ENCODE data around the gene PRPF38B. TPM values are rescaled to one million over a fixed set of nuclear protein-coding genes. Genes with fewer than 3 reads are reported as not detected.

PRPF38B gene
- total and polyA plus RNA-seq, 9 of the 15 experiments (the other 6 are each of a cell fraction or from before 2014, with no cell fraction given): 25.3 to 85.5 (median 66.4) TPM

DNA sequence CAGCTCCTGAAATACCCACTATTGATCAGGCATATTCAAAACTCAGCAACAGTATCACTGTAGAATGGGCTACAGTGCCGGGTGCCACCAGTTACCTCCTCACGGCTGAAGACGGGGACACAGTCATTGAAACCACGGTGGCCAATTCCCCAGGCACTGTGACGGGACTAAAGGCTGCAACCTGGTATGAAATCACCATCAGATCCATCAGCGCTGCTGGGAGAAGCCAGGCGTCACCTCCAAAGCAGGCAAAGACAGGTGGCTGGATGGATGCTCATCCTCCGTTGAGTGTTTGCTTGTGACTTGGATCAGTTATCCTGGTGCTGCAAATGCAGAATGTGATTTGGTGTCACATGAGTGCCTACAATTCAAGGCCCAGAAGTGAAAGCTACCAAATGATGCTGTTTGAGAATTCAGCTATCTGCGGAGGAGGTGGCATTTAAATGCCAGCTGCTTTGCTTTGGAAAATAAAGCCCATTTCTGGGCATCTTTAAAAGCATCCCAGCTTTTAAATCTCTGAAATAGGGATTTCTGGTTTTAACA lies 25.7 kb downstream of the PRPF38B start (continued):
- TF ChIP-seq, protein P1, sequence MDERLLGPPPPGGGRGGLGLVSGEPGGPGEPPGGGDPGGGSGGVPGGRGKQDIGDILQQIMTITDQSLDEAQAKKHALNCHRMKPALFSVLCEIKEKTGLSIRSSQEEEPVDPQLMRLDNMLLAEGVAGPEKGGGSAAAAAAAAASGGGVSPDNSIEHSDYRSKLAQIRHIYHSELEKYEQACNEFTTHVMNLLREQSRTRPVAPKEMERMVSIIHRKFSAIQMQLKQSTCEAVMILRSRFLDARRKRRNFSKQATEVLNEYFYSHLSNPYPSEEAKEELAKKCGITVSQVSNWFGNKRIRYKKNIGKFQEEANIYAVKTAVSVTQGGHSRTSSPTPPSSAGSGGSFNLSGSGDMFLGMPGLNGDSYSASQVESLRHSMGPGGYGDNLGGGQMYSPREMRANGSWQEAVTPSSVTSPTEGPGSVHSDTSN (CRISPR knock-in tag; IDR thresholded peaks at IDR 0.05; ENCODE audit: low read depth): no peak
- TF ChIP-seq, protein P1 (tag; conservative IDR thresholded peaks at IDR 0.05; ENCODE audit: low read depth): no peak
- TF ChIP-seq TAF1 (IDR thresholded peaks at IDR 0.05; ENCODE audit: control insufficient read depth, extremely low read depth, insufficient read depth, low read length, severe bottlenecking): no peak
- TF ChIP-seq CHCHD3 (CRISPR knock-in tag; IDR thresholded peaks at IDR 0.05): no peak
- TF ChIP-seq, protein P2, sequence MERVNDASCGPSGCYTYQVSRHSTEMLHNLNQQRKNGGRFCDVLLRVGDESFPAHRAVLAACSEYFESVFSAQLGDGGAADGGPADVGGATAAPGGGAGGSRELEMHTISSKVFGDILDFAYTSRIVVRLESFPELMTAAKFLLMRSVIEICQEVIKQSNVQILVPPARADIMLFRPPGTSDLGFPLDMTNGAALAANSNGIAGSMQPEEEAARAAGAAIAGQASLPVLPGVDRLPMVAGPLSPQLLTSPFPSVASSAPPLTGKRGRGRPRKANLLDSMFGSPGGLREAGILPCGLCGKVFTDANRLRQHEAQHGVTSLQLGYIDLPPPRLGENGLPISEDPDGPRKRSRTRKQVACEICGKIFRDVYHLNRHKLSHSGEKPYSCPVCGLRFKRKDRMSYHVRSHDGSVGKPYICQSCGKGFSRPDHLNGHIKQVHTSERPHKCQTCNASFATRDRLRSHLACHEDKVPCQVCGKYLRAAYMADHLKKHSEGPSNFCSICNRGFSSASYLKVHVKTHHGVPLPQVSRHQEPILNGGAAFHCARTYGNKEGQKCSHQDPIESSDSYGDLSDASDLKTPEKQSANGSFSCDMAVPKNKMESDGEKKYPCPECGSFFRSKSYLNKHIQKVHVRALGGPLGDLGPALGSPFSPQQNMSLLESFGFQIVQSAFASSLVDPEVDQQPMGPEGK (CRISPR knock-in tag; IDR thresholded peaks at IDR 0.05; ENCODE audit: borderline replicate concordance): no peak

All from K562 (cell line).